Pulmonary artery endothelial cell (primary cell): ENCODE results near the gene MZB1. TPM values are rescaled to one million over a fixed set of nuclear protein-coding genes. Genes with fewer than 3 reads are reported as not detected.
"Not testable (repeated sequence)": the region's sequence is repeated elsewhere in the genome, so short reads cannot be mapped to it uniquely, and the experiment has no call there.

Experiments
- DNase-seq: peaks from one replicate; pipeline ENCODE4 v3.0.0-alpha.2; 2011; ENCODE audit warnings: low read depth, low spot score
- total RNA-seq: library from RNA; depleted of rRNA; stranded (reverse); fragments of >200 nt; gene quantifications from 2 replicates; pipeline ENCODE4 v1.2.3, GENCODE V29; 2014

MZB1 gene
- total RNA-seq, 1 donor from 2014 or later = not detected

- no peak for DNase-seq
These were observed 3.2 kb upstream of the MZB1 start for GRCh38 chr5:139392678-139393496.

- DNase-seq = no peak
These were observed 2.6 kb upstream of the MZB1 start for GRCh38 chr5:139392324-139392677.

GRCh38 chr5:139391570-139392323, 2.0 kb upstream of the MZB1 start:
- no peak for DNase-seq

GRCh38 chr5:139390639-139391569, 1.2 kb upstream of the MZB1 start:
- no peak for DNase-seq

- no peak for DNase-seq
These were observed 1.4 kb downstream of the MZB1 start for GRCh38 chr5:139388198-139388821.

- DNase-seq = no peak
These were observed 2.0 kb downstream of the MZB1 start for GRCh38 chr5:139387611-139388197.

GRCh38 chr5:139386956-139387355, 2.8 kb downstream of the MZB1 start:
- not testable (repeated sequence) for DNase-seq

GRCh38 chr5:139386050-139386438, 3.7 kb downstream of the MZB1 start:
- no peak for DNase-seq

GRCh38 chr5:139385061-139386049, 4.4 kb downstream of the MZB1 start:
- no peak for DNase-seq

GRCh38 chr5:139384591-139385051, 5.1 kb downstream of the MZB1 start:
- no peak for DNase-seq

GRCh38 chr5:139383993-139384590, 5.6 kb downstream of the MZB1 start:
- DNase-seq = no peak

- no peak for DNase-seq
These were observed 6.3 kb downstream of the MZB1 start, which contains the start of gene SLC23A1 for GRCh38 chr5:139383275-139383992. Gene SLC23A1 (minus strand): TSS chr5:139383297. CDS start chr5:139383253, 44 bp downstream.

GRCh38 chr5:139382807-139383206, 6.9 kb downstream of the MZB1 start:
- no peak for DNase-seq

- DNase-seq = no peak
These were observed 7.6 kb downstream of the MZB1 start for GRCh38 chr5:139381837-139382761.

GRCh38 chr5:139379626-139380449, 9.9 kb downstream of the MZB1 start:
- no peak for DNase-seq

- no peak for DNase-seq
These were observed 10.8 kb downstream of the MZB1 start for GRCh38 chr5:139378941-139379361.
